ENCODE measurements around the gene NTM. TPM values are rescaled to one million over a fixed set of nuclear protein-coding genes. Genes with fewer than 3 reads are reported as not detected.

Gene NTM
- total and polyA plus RNA-seq, 8 donors: 0.04 to 4.4 (median 0.50) TPM

DNA sequence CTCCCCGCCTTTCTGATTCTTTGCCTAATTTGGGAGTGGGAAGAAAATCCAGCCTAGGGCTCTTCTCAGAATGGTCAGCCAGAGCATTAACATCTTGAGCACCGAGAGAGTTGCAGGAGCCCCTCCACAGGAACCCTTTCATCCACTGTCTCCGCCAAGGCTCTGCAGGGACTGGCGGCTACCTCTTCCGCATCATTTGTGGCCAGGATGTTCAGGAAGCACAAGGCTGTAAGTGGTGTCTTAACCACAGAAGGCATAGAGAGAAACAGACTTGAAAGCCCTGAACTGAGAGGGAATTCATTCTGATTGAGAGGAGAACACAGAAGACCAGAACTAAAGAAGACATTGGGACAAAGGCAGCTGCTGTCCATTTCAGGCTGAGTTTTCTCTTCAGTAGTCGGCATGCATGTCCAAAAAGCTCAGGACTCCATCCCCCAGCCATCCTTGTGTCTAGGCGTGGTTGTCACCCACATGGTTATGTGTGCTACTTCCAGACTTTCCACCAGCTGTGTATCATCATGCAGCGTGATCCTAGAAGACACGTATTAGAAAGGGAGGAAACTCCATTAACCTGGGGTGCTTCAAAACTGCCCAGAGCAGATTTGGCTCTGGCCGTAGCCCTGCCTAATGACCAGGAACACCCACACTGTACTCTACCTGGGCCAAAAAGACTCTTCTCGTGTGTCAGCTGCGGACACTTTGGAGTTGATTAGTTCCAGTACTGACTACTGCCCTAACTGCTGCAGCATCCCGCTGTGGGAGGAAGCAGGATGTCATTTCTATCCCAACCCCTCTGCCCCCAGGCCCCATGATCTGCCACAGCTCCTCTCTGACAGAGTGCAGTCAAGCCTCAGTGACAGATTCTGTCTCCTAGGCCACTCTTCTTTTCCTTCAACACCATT, 725.1 kb downstream of the NTM start:
- Histone ChIP-seq H3K9me3 (no peaks in the 10 kb centered on the region), H3K36me3 (no peaks in the 10 kb centered on the region), H3K27me3 (peaks cover 0 to 7% (median 0%) of the 10 kb centered on the region in 4 donors), H3K4me3 (no peak overlapping the region), H3K27ac (no peak overlapping the region), H3K4me1 (no peaks in the 10 kb centered on the region)
- ATAC-seq (no peak), DNase-seq (no peak), FAIRE-seq (no peak)
- TF ChIP-seq CTCF (IDR thresholded peaks at IDR 0.05): no peak
- 64 to 78% methylated on average over 13 of the region's 13 CpGs for WGBS, 2 donors
- intact Hi-C loops (cut with DNase I): no loop called here

GRCh38 chr11:132096132-132096825, 725.9 kb downstream of the NTM start:
- no peaks in the 10 kb centered on the region for H3K4me1 ChIP-seq
- intact Hi-C loops (cut with DNase I): no loop called here
- FAIRE-seq (no peak), DNase-seq (no peak), ATAC-seq (no peak)
- 56 to 58% methylated on average over 11 of the region's 11 CpGs for WGBS, 2 donors
- no peak overlapping the region for H3K4me3 ChIP-seq
- peaks cover 0 to 7% (median 0%) of the 10 kb centered on the region in 4 donors for H3K27me3 ChIP-seq
- no peaks in the 10 kb centered on the region for H3K9me3 ChIP-seq
- no peak overlapping the region for H3K27ac ChIP-seq
- TF ChIP-seq CTCF (IDR thresholded peaks at IDR 0.05): no peak
- H3K36me3 ChIP-seq: no peaks in the 10 kb centered on the region

DNA sequence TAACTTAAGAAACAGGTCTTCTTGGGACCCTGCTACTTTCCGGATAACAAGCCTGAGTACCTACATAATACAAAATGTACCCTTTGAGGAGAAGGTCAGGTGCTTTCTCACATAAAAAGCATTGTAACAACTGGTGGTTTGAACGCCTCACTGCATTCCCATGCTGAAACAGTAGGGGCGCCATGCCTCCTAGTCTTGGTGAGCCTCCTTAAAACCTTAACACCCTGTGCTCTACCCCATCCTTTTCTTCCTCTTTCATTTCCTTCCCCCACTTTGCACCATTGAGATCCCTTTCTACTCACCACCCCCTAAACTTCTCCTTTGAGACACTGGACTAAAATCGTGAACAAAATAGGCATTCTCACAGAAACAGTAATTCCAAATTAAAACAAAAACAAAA, 729.3 kb downstream of the NTM start:
- FAIRE-seq (no peak), ATAC-seq (peak in 1 of 4 donors; percentile 29), DNase-seq (no peak)
- H3K27ac ChIP-seq: no peak overlapping the region
- H3K4me1 ChIP-seq: no peaks in the 10 kb centered on the region
- intact Hi-C loops (cut with DNase I): no loop called here
- no peaks in the 10 kb centered on the region for H3K36me3 ChIP-seq
- 47 to 50% methylated on average over 4 of the region's 4 CpGs for WGBS, 2 donors
- no peak overlapping the region for H3K4me3 ChIP-seq
- H3K9me3 ChIP-seq: no peaks in the 10 kb centered on the region
- H3K27me3 ChIP-seq: peaks cover 0 to 11% (median 0%) of the 10 kb centered on the region in 4 donors
- no peak for TF ChIP-seq CTCF (IDR thresholded peaks at IDR 0.05)

DNA sequence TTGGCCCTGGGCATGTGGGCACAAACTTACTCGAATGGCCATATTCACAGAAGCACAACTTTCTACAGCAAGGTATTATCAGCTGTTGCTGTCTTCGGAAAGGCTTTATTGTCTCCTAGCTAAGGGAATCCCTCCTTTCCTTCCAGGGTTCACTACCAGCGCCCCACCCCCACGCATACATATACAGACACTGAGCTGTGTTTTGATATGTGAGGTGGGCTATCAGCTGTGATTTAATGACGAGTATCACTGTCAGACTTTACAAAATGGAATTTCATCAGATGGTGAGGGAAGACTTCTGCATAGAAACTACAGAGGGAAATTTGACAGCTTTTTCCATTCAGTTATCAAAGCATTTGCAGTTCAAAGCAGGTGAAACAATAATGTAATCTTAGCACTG, 730.2 kb downstream of the NTM start:
- Histone ChIP-seq H3K36me3 (no peaks in the 10 kb centered on the region), H3K4me1 (no peaks in the 10 kb centered on the region), H3K27me3 (peaks cover 0 to 11% (median 0%) of the 10 kb centered on the region in 4 donors), H3K9me3 (no peaks in the 10 kb centered on the region), H3K4me3 (no peak overlapping the region), H3K27ac (no peak overlapping the region)
- DNase-seq (no peak), FAIRE-seq (no peak), ATAC-seq (no peak)
- intact Hi-C loops (cut with DNase I): no loop called here
- no peak for TF ChIP-seq CTCF (IDR thresholded peaks at IDR 0.05)
- 56 to 61% methylated on average over 5 of the region's 5 CpGs for WGBS, 2 donors
